ENCODE data around the gene CLDN14.

The CLDN14 gene

GRCh38 chr21:36483095-36483494 is 3.2 kb upstream of the CLDN14 start:
- H2BK5ac ChIP-seq (ENCODE audit: low read depth, low read length, poor library complexity), result no peak overlapping the region
- no peaks in the 10 kb centered on the region for H3K36me3 ChIP-seq (ENCODE audit: control insufficient read depth in 1 of 2, insufficient read depth in 2 of 2, low read length in 2 of 2)
- no CpG with 5 or more reads among the region's 10 CpGs for WGBS (ENCODE audit: extremely low coverage, insufficient coverage, insufficient read length)

GRCh38 chr21:36482673-36483072 is 2.8 kb upstream of the CLDN14 start:
- H4K12ac ChIP-seq (ENCODE audit: low read depth, low read length), result no peak overlapping the region
- H3K23ac ChIP-seq (ENCODE audit: low read length), result no peak overlapping the region
- H2BK120ac ChIP-seq (ENCODE audit: insufficient read depth, low read length, poor library complexity), result no peak overlapping the region
- H3K36me3 ChIP-seq (ENCODE audit: control insufficient read depth in 1 of 2, insufficient read depth in 2 of 2, low read length in 2 of 2), result no peaks in the 10 kb centered on the region
- WGBS (ENCODE audit: extremely low coverage, insufficient coverage, insufficient read length), result no CpG with 5 or more reads among the region's 4 CpGs
- DNase-seq, result no peak
- peaks cover 15% of the 10 kb centered on the region for H3K79me1 ChIP-seq (ENCODE audit: low read length)
- H2AK5ac ChIP-seq (ENCODE audit: low read length), result no peak overlapping the region
- no peak overlapping the region for H3K9ac ChIP-seq (ENCODE audit: low read length)
- H2BK5ac ChIP-seq (ENCODE audit: low read depth, low read length, poor library complexity), result no peak overlapping the region
- no peak overlapping the region for H4K91ac ChIP-seq (ENCODE audit: low read depth, low read length)
- H2BK12ac ChIP-seq (ENCODE audit: low read length), result no peak overlapping the region
- no peak overlapping the region for H2AFZ ChIP-seq (ENCODE audit: insufficient read depth, low read length, poor library complexity)
- no peak overlapping the region for H3K4ac ChIP-seq (ENCODE audit: low read depth, low read length)
- no peak overlapping the region for H4K8ac ChIP-seq (ENCODE audit: low read depth, low read length)
- H3K18ac ChIP-seq (ENCODE audit: low read length), result no peak overlapping the region
- no peak overlapping the region for H3K14ac ChIP-seq (ENCODE audit: low read length)
- H3K27me3 ChIP-seq (ENCODE audit: insufficient read depth, low read length), result no peaks in the 10 kb centered on the region
- no peak overlapping the region for H3K4me2 ChIP-seq (ENCODE audit: low read length)
- H3K4me3 ChIP-seq (ENCODE audit: low read depth, low read length), result no peak overlapping the region
- H3K27ac ChIP-seq (ENCODE audit: low read depth, low read length), result no peak overlapping the region
- peaks cover 16 to 20% of the 10 kb centered on the region in 2 experiments for H3K4me1 ChIP-seq (ENCODE audit: control insufficient read depth in 1 of 2, insufficient read depth in 2 of 2, low read length in 2 of 2)
- H3K9me3 ChIP-seq (ENCODE audit: insufficient read depth, low read depth, low read length), result peaks cover 3% of the 10 kb centered on the region
- H3K79me2 ChIP-seq (ENCODE audit: control insufficient read depth, insufficient read depth, low read length, poor library complexity), result no peaks in the 10 kb centered on the region

More at GRCh38 chr21:36483095-36483494, 3.2 kb upstream of the CLDN14 start:
- no peaks in the 10 kb centered on the region for H3K27me3 ChIP-seq (ENCODE audit: insufficient read depth, low read length)
- H3K9ac ChIP-seq (ENCODE audit: low read length), result no peak overlapping the region
- H2AFZ ChIP-seq (ENCODE audit: insufficient read depth, low read length, poor library complexity), result no peak overlapping the region
- H3K9me3 ChIP-seq (ENCODE audit: insufficient read depth, low read depth, low read length), result peaks cover 3% of the 10 kb centered on the region
- peaks cover 14% of the 10 kb centered on the region for H3K79me1 ChIP-seq (ENCODE audit: low read length)
- H3K4ac ChIP-seq (ENCODE audit: low read depth, low read length), result no peak overlapping the region
- H2BK120ac ChIP-seq (ENCODE audit: insufficient read depth, low read length, poor library complexity), result no peak overlapping the region
- H3K27ac ChIP-seq (ENCODE audit: low read depth, low read length), result no peak overlapping the region
- H3K79me2 ChIP-seq (ENCODE audit: control insufficient read depth, insufficient read depth, low read length, poor library complexity), result no peaks in the 10 kb centered on the region
- no peak overlapping the region for H3K23ac ChIP-seq (ENCODE audit: low read length)
- no peak overlapping the region for H3K4me2 ChIP-seq (ENCODE audit: low read length)
- H2AK5ac ChIP-seq (ENCODE audit: low read length), result no peak overlapping the region
- H4K8ac ChIP-seq (ENCODE audit: low read depth, low read length), result no peak overlapping the region
- DNase-seq, result no peak
- no peak overlapping the region for H4K12ac ChIP-seq (ENCODE audit: low read depth, low read length)
- no peak overlapping the region for H3K18ac ChIP-seq (ENCODE audit: low read length)
- H3K14ac ChIP-seq (ENCODE audit: low read length), result no peak overlapping the region
- peaks cover 16 to 18% of the 10 kb centered on the region in 2 experiments for H3K4me1 ChIP-seq (ENCODE audit: control insufficient read depth in 1 of 2, insufficient read depth in 2 of 2, low read length in 2 of 2)
- no peak overlapping the region for H3K4me3 ChIP-seq (ENCODE audit: low read depth, low read length)
- H2BK12ac ChIP-seq (ENCODE audit: low read length), result no peak overlapping the region
- no peak overlapping the region for H4K91ac ChIP-seq (ENCODE audit: low read depth, low read length)

- no peak overlapping the region for H3K4ac ChIP-seq (ENCODE audit: low read depth, low read length)
- H3K36me3 ChIP-seq (ENCODE audit: control insufficient read depth in 1 of 2, insufficient read depth in 2 of 2, low read length in 2 of 2), result no peaks in the 10 kb centered on the region
- no peak overlapping the region for H2AFZ ChIP-seq (ENCODE audit: insufficient read depth, low read length, poor library complexity)
- no peak overlapping the region for H2BK120ac ChIP-seq (ENCODE audit: insufficient read depth, low read length, poor library complexity)
- no peak overlapping the region for H4K91ac ChIP-seq (ENCODE audit: low read depth, low read length)
- no peak overlapping the region for H4K8ac ChIP-seq (ENCODE audit: low read depth, low read length)
- no peaks in the 10 kb centered on the region for H3K79me2 ChIP-seq (ENCODE audit: control insufficient read depth, insufficient read depth, low read length, poor library complexity)
- H3K18ac ChIP-seq (ENCODE audit: low read length), result no peak overlapping the region
- peaks cover 3% of the 10 kb centered on the region for H3K9me3 ChIP-seq (ENCODE audit: insufficient read depth, low read depth, low read length)
- H2BK5ac ChIP-seq (ENCODE audit: low read depth, low read length, poor library complexity), result no peak overlapping the region
- H4K12ac ChIP-seq (ENCODE audit: low read depth, low read length), result no peak overlapping the region
- no peak overlapping the region for H3K4me2 ChIP-seq (ENCODE audit: low read length)
- DNase-seq, result no peak
- H3K9ac ChIP-seq (ENCODE audit: low read length), result no peak overlapping the region
- peaks cover 19% of the 10 kb centered on the region for H3K79me1 ChIP-seq (ENCODE audit: low read length)
- H3K27me3 ChIP-seq (ENCODE audit: insufficient read depth, low read length), result no peaks in the 10 kb centered on the region
- H2AK5ac ChIP-seq (ENCODE audit: low read length), result no peak overlapping the region
- WGBS (ENCODE audit: extremely low coverage, insufficient coverage, insufficient read length), result 100% methylated on average over 1 of the region's 4 CpGs
- no peak overlapping the region for H3K14ac ChIP-seq (ENCODE audit: low read length)
- H3K23ac ChIP-seq (ENCODE audit: low read length), result no peak overlapping the region
- no peak overlapping the region for H2BK12ac ChIP-seq (ENCODE audit: low read length)
- no peak overlapping the region for H3K27ac ChIP-seq (ENCODE audit: low read depth, low read length)
- no peak overlapping the region for H3K4me3 ChIP-seq (ENCODE audit: low read depth, low read length)
- H3K4me1 ChIP-seq (ENCODE audit: control insufficient read depth in 1 of 2, insufficient read depth in 2 of 2, low read length in 2 of 2), result peaks cover 16 to 24% of the 10 kb centered on the region in 2 experiments
Observed at GRCh38 chr21:36482181-36482580, 2.3 kb upstream of the CLDN14 start.

GRCh38 chr21:36481639-36482038 is 1.7 kb upstream of the CLDN14 start:
- peak overlapping the region; percentile 32 for H3K18ac ChIP-seq (ENCODE audit: low read length)
- WGBS (ENCODE audit: extremely low coverage, insufficient coverage, insufficient read length), result no CpG with 5 or more reads among the region's 5 CpGs
- no peak overlapping the region for H4K8ac ChIP-seq (ENCODE audit: low read depth, low read length)

More at GRCh38 chr21:36481639-36482038, 1.7 kb upstream of the CLDN14 start:
- Histone ChIP-seq H2BK12ac (ENCODE audit: low read length) (peak overlapping the region; percentile 84), H3K27me3 (ENCODE audit: insufficient read depth, low read length) (no peaks in the 10 kb centered on the region), H3K4me3 (ENCODE audit: low read depth, low read length) (no peak overlapping the region), H3K14ac (ENCODE audit: low read length) (peak overlapping the region; percentile 22), H3K9ac (ENCODE audit: low read length) (no peak overlapping the region), H4K12ac (ENCODE audit: low read depth, low read length) (no peak overlapping the region), H2AFZ (ENCODE audit: insufficient read depth, low read length, poor library complexity) (no peak overlapping the region), H3K27ac (ENCODE audit: low read depth, low read length) (no peak overlapping the region), H3K36me3 (ENCODE audit: control insufficient read depth in 1 of 2, insufficient read depth in 2 of 2, low read length in 2 of 2) (no peaks in the 10 kb centered on the region), H3K4me1 (ENCODE audit: control insufficient read depth in 1 of 2, insufficient read depth in 2 of 2, low read length in 2 of 2) (peaks cover 16 to 24% of the 10 kb centered on the region in 2 experiments), H3K79me2 (ENCODE audit: control insufficient read depth, insufficient read depth, low read length, poor library complexity) (no peaks in the 10 kb centered on the region), H2BK5ac (ENCODE audit: low read depth, low read length, poor library complexity) (no peak overlapping the region), H3K9me3 (ENCODE audit: insufficient read depth, low read depth, low read length) (peaks cover 3% of the 10 kb centered on the region), H4K91ac (ENCODE audit: low read depth, low read length) (no peak overlapping the region), H3K4ac (ENCODE audit: low read depth, low read length) (no peak overlapping the region), H3K79me1 (ENCODE audit: low read length) (peaks cover 19% of the 10 kb centered on the region), H3K4me2 (ENCODE audit: low read length) (no peak overlapping the region), H3K23ac (ENCODE audit: low read length) (no peak overlapping the region), H2BK120ac (ENCODE audit: insufficient read depth, low read length, poor library complexity) (peak overlapping the region; percentile 28), H2AK5ac (ENCODE audit: low read length) (peak overlapping the region; percentile 32)
- no peak for DNase-seq
